GM23338 (cell line): Measurements from ENCODE around the gene SP100. TPM values are rescaled to one million over a fixed set of nuclear protein-coding genes. Genes with fewer than 3 reads are reported as not detected.
A peak's percentile ranks its signal among the peaks of the same experiment; 100 is the strongest.

ENCODE experiments used
- ATAC-seq: fragments of 200-7000 bp; cut with Tn5 transposase; 3 replicates; pipeline ENCODE4 v1.9.1; 2020
- DNase-seq: peaks from one replicate; pipeline ENCODE4 v3.0.0-alpha.2; 2015; ENCODE audit warnings: low spot score
- H2AFZ ChIP-seq: fragments of 200-600 bp; sonication (generic); 2 replicates; pipeline ENCODE4 v1.8.0; 2016; ENCODE audit warnings: antibody characterized with exemption, mild to moderate bottlenecking, moderate library complexity
- H3F3A ChIP-seq: fragments of 200-600 bp; sonication (generic); replicated peaks from 2 replicates; pipeline ENCODE4 v1.8.0; 2017; ENCODE audit warnings: antibody characterized with exemption, mixed run types, low read depth
- H3K27ac ChIP-seq: fragments of 200-600 bp; sonication (generic); 2 replicates; pipeline ENCODE4 v1.6.1; 2016; ENCODE audit warnings: low read depth
- H3K27me3 ChIP-seq: fragments of 200-600 bp; sonication (generic); 2 replicates; pipeline ENCODE4 v1.8.0; 2016; ENCODE audit warnings: mild to moderate bottlenecking, mixed run types, moderate library complexity; ENCODE audit not compliant: insufficient read depth
- H3K36me3 ChIP-seq: fragments of 200-600 bp; sonication (generic); 2 replicates; pipeline ENCODE4 v1.8.0; 2016; ENCODE audit warnings: mild to moderate bottlenecking; ENCODE audit not compliant: insufficient read depth
- H3K4me1 ChIP-seq: fragments of 200-600 bp; sonication (generic); 2 replicates; pipeline ENCODE4 v1.8.0; 2016; ENCODE audit warnings: mild to moderate bottlenecking, moderate library complexity; ENCODE audit not compliant: insufficient read depth
- H3K4me2 ChIP-seq: fragments of 200-600 bp; sonication (generic); 2 replicates; pipeline ENCODE4 v1.7.1; 2017; ENCODE audit warnings: mixed run types
- H3K4me3 ChIP-seq: fragments of 200-600 bp; sonication (generic); 2 replicates; pipeline ENCODE4 v1.6.1; 2016; ENCODE audit warnings: mixed run types
- H3K79me2 ChIP-seq: fragments of 200-600 bp; sonication (generic); replicated peaks from 2 replicates; pipeline ENCODE4 v1.8.0; 2017; ENCODE audit warnings: mild to moderate bottlenecking; ENCODE audit not compliant: insufficient read depth
- H3K9me2 ChIP-seq: fragments of 200-600 bp; sonication (generic); 2 replicates; pipeline ENCODE4 v1.8.0; 2017; ENCODE audit not compliant: insufficient read depth
- H4K20me1 ChIP-seq: fragments of 200-600 bp; sonication (generic); replicated peaks from 2 replicates; pipeline ENCODE4 v1.8.0; 2017; ENCODE audit warnings: mild to moderate bottlenecking; ENCODE audit not compliant: insufficient read depth
- H3K27ac Mint-ChIP-seq: 2 replicates; pipeline ENCODE4 v1.8.0; 2020; ENCODE audit warnings: inconsistent platforms, mild to moderate bottlenecking, moderate library complexity, mixed read lengths
- H3K27me3 Mint-ChIP-seq: 3 replicates; pipeline ENCODE4 v1.8.0; 2022; ENCODE audit warnings: low read depth, mild to moderate bottlenecking, moderate library complexity, mixed read lengths, inconsistent platforms; ENCODE audit not compliant: insufficient read depth, poor library complexity
- H3K36me3 Mint-ChIP-seq: 3 replicates; pipeline ENCODE4 v1.8.0; 2021; ENCODE audit warnings: low read depth, mild to moderate bottlenecking, inconsistent platforms, moderate library complexity, mixed read lengths
- H3K4me1 Mint-ChIP-seq: 3 replicates; pipeline ENCODE4 v1.8.0; 2020; ENCODE audit warnings: mild to moderate bottlenecking, inconsistent platforms, mixed read lengths
- H3K4me3 Mint-ChIP-seq: 3 replicates; pipeline ENCODE4 v1.8.0; 2021; ENCODE audit warnings: moderate library complexity, mild to moderate bottlenecking, inconsistent platforms, mixed read lengths
- H3K9me3 Mint-ChIP-seq: 3 replicates; pipeline ENCODE4 v1.8.0; 2020; ENCODE audit warnings: moderate library complexity, mild to moderate bottlenecking, inconsistent platforms, mixed read lengths
- CTCF ChIP-seq, 2 experiments: fragments of 200-600 bp in 1 of 2; sonication (generic) in 1 of 2; conservative IDR thresholded peaks; 2 replicates each; pipeline versions ENCODE4 v1.5.1 to v1.6.1; 2016 to 2017; ENCODE audit warnings: antibody characterized with exemption in 2 of 2, low read depth in 2 of 2, mild to moderate bottlenecking in 2 of 2, moderate library complexity in 1 of 2
- EZH2phosphoT487 ChIP-seq: fragments of 200-600 bp; sonication (generic); IDR thresholded peaks from one replicate; pipeline ENCODE4 v1.8.1; 2018; ENCODE audit warnings: antibody characterized with exemption; ENCODE audit not compliant: unreplicated experiment
- POLR2AphosphoS5 ChIP-seq: IDR thresholded peaks from 2 replicates; pipeline ENCODE4 v1.6.1; 2016; ENCODE audit warnings: antibody characterized with exemption, low read depth
- REST ChIP-seq: IDR thresholded peaks from one replicate; pipeline ENCODE4 v1.6.1; 2018; ENCODE audit warnings: antibody characterized with exemption; ENCODE audit not compliant: unreplicated experiment
- ZNF114 ChIP-seq: fragments of 250-450 bp; sonication (Bioruptor Pico); IDR thresholded peaks from 2 replicates; pipeline ENCODE4 v1.5.0; 2020; ENCODE audit warnings: mild to moderate bottlenecking, moderate library complexity
- ZNF462 ChIP-seq: fragments of 250-450 bp; sonication (Bioruptor Pico); IDR thresholded peaks from 2 replicates; pipeline ENCODE4 v1.5.0; 2020; ENCODE audit warnings: mild to moderate bottlenecking, moderate library complexity
- polyA plus RNA-seq: library from polyadenylated mRNA; unstranded; fragments of >200 nt; fragmentation: Nextera tagmentation; extraction: Ambion mirVana; gene quantifications from 2 replicates; pipeline ENCODE4 v1.2.1, GENCODE V29; 2016
- total RNA-seq: library from RNA; depleted of rRNA; stranded (reverse); fragments of >200 nt; shearing (Covaris generic); gene quantifications from 2 replicates; pipeline ENCODE4 v1.2.3, GENCODE V29; 2014

Gene SP100
- total and polyA plus RNA-seq, 2 experiments from 2014 or later, result 0.44 to 0.73 TPM

- H3K27ac ChIP-seq, result no peak overlapping the region
- H2AFZ ChIP-seq, result no peak overlapping the region
- no peaks in the 10 kb centered on the region for H3K9me2 ChIP-seq
- no peaks in the 10 kb centered on the region for H3K9me3 Mint-ChIP-seq
- no peak overlapping the region for H3K4me3 Mint-ChIP-seq
- peak overlapping the region; percentile 19; the same call in 1 of the 2 replicates for H3K27ac Mint-ChIP-seq
- H3K27me3 Mint-ChIP-seq, result peaks cover 2% of the 10 kb centered on the region
- no peak overlapping the region for H3K4me2 ChIP-seq
- H3K27me3 ChIP-seq, result no peaks in the 10 kb centered on the region
- no peak overlapping the region for H3K4me3 ChIP-seq
- H3K79me2 ChIP-seq, result no peaks in the 10 kb centered on the region
- no peaks in the 10 kb centered on the region for H3K36me3 ChIP-seq
- no peak for ATAC-seq
- H4K20me1 ChIP-seq, result no peaks in the 10 kb centered on the region; the same call in 1 of the 2 replicates
- H3F3A ChIP-seq, result no peaks in the 10 kb centered on the region
- TF ChIP-seq EZH2phosphoT487 (no peak), CTCF (conservative IDR thresholded peaks at IDR 0.05; ENCODE audit: low read depth in 2 of 2) (no peak)
- no peaks in the 10 kb centered on the region for H3K36me3 Mint-ChIP-seq
- H3K4me1 ChIP-seq, result no peaks in the 10 kb centered on the region
- DNase-seq, result no peak
- H3K4me1 Mint-ChIP-seq, result no peaks in the 10 kb centered on the region
Measured at GRCh38 chr2:230382108-230382507, 33.9 kb upstream of the SP100 start.

- Histone ChIP-seq H3K4me1 (no peaks in the 10 kb centered on the region), H3K36me3 (no peaks in the 10 kb centered on the region)
- ATAC-seq, result no peak
Measured at GRCh38 chr2:230383453-230383852, 32.5 kb upstream of the SP100 start.

More at GRCh38 chr2:230383453-230383852, 32.5 kb upstream of the SP100 start:
- Mint-ChIP-seq H3K27me3 (no peaks in the 10 kb centered on the region), H3K9me3 (no peaks in the 10 kb centered on the region), H3K4me1 (no peaks in the 10 kb centered on the region), H3K27ac (no peak overlapping the region), H3K36me3 (no peaks in the 10 kb centered on the region), H3K4me3 (no peak overlapping the region)
- H3K79me2 ChIP-seq, result no peaks in the 10 kb centered on the region
- no peaks in the 10 kb centered on the region; the same call in 1 of the 2 replicates for H4K20me1 ChIP-seq
- no peak overlapping the region for H2AFZ ChIP-seq
- no peak overlapping the region for H3K4me2 ChIP-seq
- no peak overlapping the region for H3K27ac ChIP-seq
- H3K27me3 ChIP-seq, result no peaks in the 10 kb centered on the region
- H3K4me3 ChIP-seq, result no peak overlapping the region
- no peaks in the 10 kb centered on the region for H3K9me2 ChIP-seq
- DNase-seq, result no peak
- no peaks in the 10 kb centered on the region for H3F3A ChIP-seq
- TF ChIP-seq REST (peak; percentile 36), ZNF114 (no peak), POLR2AphosphoS5 (no peak), ZNF462 (no peak)
